Hematopoietic multipotent progenitor cell treated with erythropoietin and hydrocortisone succinate and interleukin-3 and kit ligand, for 17 days (in vitro differentiated cells): ENCODE results near the gene CRX.
"Not testable (repeated sequence)": the region's sequence is repeated elsewhere in the genome, so short reads cannot be mapped to it uniquely, and the experiment has no call there.

Experiments
- DNase-seq: peaks from one replicate; pipeline ENCODE4 v3.0.0-alpha.2; 2015; ENCODE audit warnings: low spot score

CRX gene

GRCh38 chr19:47803671-47804070, 18.1 kb upstream of the CRX start:
- DNase-seq, result not testable (repeated sequence)

- DNase-seq, result not testable (repeated sequence)
Measured at GRCh38 chr19:47804451-47804850, 17.3 kb upstream of the CRX start, which contains the start of gene TPRX1. TSS of gene TPRX1 (minus strand) at chr19:47804551. CDS start at chr19:47804539, 12 bp downstream.

GRCh38 chr19:47805313-47805712, 16.4 kb upstream of the CRX start:
- no peak for DNase-seq

GRCh38 chr19:47806435-47806834, 15.3 kb upstream of the CRX start:
- no peak for DNase-seq

- DNase-seq, result peak; percentile 72
Measured at GRCh38 chr19:47813304-47813994, 8.3 kb upstream of the CRX start.

GRCh38 chr19:47813995-47814328, 7.8 kb upstream of the CRX start:
- no peak for DNase-seq

- DNase-seq, result not testable (repeated sequence)
Measured at GRCh38 chr19:47816270-47816669, 5.5 kb upstream of the CRX start.

GRCh38 chr19:47818221-47818620, 3.5 kb upstream of the CRX start:
- DNase-seq, result not testable (repeated sequence)

GRCh38 chr19:47819858-47820257, 1.9 kb upstream of the CRX start:
- no peak for DNase-seq

GRCh38 chr19:47820410-47820809, 1.3 kb upstream of the CRX start:
- DNase-seq, result no peak

- DNase-seq, result no peak
Measured at GRCh38 chr19:47824396-47824795, 2.7 kb downstream of the CRX start.

- no peak for DNase-seq
Measured at GRCh38 chr19:47826800-47827199, 5.1 kb downstream of the CRX start.

GRCh38 chr19:47832723-47833122, 11.0 kb downstream of the CRX start:
- DNase-seq, result no peak

GRCh38 chr19:47836038-47836437, 14.3 kb downstream of the CRX start:
- DNase-seq, result no peak

GRCh38 chr19:47839411-47839810, 17.7 kb downstream of the CRX start:
- no peak for DNase-seq

- no peak for DNase-seq
Measured at GRCh38 chr19:47839913-47840312, 18.2 kb downstream of the CRX start.

- no peak for DNase-seq
Measured at GRCh38 chr19:47842941-47843340, 21.2 kb downstream of the CRX start.

GRCh38 chr19:47848425-47848822, 26.7 kb downstream of the CRX start:
- DNase-seq, result no peak

- DNase-seq, result no peak
Measured at GRCh38 chr19:47848823-47849473, 27.2 kb downstream of the CRX start.

GRCh38 chr19:47853003-47853402, 31.3 kb downstream of the CRX start:
- no peak for DNase-seq

GRCh38 chr19:47854459-47854858, 32.7 kb downstream of the CRX start:
- DNase-seq, result no peak

- not testable (repeated sequence) for DNase-seq
Measured at GRCh38 chr19:47858231-47858630, 36.5 kb downstream of the CRX start.

GRCh38 chr19:47858646-47859285, 37.0 kb downstream of the CRX start, which contains the start of gene TPRX2:
TSS of gene TPRX2 (plus strand) at chr19:47859235. CDS start at chr19:47859247, 12 bp downstream.
- DNase-seq, result not testable (repeated sequence)
